Measurements from ENCODE around the gene ZBTB44. TPM values are rescaled to one million over a fixed set of nuclear protein-coding genes. Genes with fewer than 3 reads are reported as not detected.

Gene ZBTB44
- total RNA-seq, 1 experiment from 2014 or later: 27.5 TPM

DNA sequence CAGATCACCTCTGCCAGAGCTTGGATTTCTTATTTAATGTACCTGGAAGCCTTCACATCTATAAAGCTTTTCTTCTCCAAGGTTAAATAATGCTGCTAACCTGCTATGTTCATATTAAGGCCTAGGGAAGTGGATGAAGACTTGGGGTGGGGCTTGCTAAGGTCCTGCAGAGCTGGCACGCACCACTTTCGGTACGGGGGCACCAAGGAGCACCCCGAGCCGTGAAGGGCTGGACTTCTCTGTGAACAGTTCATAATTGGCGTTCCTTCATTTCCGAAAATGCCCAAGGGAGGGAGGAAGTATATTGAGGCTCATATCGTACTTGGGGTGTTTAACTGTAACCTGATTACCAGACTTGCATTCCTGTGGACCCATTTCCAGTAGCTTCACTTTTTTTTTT lies 95.6 kb downstream of the ZBTB44 start:
- Histone ChIP-seq H3K4me2 (ENCODE audit: low read length) (no peak overlapping the region), H2AFZ (ENCODE audit: low read length) (no peak overlapping the region), H3K4me1 (ENCODE audit: insufficient read depth, low read length) (no peaks in the 10 kb centered on the region), H3K9me3 (ENCODE audit: low read length) (no peaks in the 10 kb centered on the region), H3K9me2 (replicated peaks; ENCODE audit: low read length) (no peaks in the 10 kb centered on the region), H3K9ac (ENCODE audit: low read length) (no peak overlapping the region), H3K36me3 (ENCODE audit: low read depth, low read length) (no peaks in the 10 kb centered on the region), H3K27ac (ENCODE audit: low read length) (no peak overlapping the region), H3K79me2 (ENCODE audit: low read length) (no peaks in the 10 kb centered on the region), H3K27me3 (ENCODE audit: low read length) (no peaks in the 10 kb centered on the region), H3K4me3 (ENCODE audit: low read length) (no peak overlapping the region), H3F3A (ENCODE audit: low read length, unreplicated experiment) (no peaks in the 10 kb centered on the region), H4K20me1 (ENCODE audit: low read length) (no peaks in the 10 kb centered on the region)
- ChIA-PET CTCF (no interaction called here), POLR2A (ENCODE audit: unreplicated experiment) (no interaction called here)
- ATAC-seq (no peak), DNase-seq (no peak)
- no TSS peak for BruUV-seq (replicated peaks)
- intact Hi-C loops (cut with micrococcal nuclease): loop anchor here (10.0 kb wide), 1 partner anchor 96 kb away; the partner anchor contains the start of gene ZBTB44
- TF ChIP-seq EZH2 (IDR thresholded peaks at IDR 0.05; ENCODE audit: low read length, unreplicated experiment) (no peak), CTCF (conservative IDR thresholded peaks at IDR 0.05; ENCODE audit: low read depth, low read length) (no peak), EZH2phosphoT487 (IDR thresholded peaks at IDR 0.05; ENCODE audit: borderline replicate concordance, low read length) (no peak)

DNA sequence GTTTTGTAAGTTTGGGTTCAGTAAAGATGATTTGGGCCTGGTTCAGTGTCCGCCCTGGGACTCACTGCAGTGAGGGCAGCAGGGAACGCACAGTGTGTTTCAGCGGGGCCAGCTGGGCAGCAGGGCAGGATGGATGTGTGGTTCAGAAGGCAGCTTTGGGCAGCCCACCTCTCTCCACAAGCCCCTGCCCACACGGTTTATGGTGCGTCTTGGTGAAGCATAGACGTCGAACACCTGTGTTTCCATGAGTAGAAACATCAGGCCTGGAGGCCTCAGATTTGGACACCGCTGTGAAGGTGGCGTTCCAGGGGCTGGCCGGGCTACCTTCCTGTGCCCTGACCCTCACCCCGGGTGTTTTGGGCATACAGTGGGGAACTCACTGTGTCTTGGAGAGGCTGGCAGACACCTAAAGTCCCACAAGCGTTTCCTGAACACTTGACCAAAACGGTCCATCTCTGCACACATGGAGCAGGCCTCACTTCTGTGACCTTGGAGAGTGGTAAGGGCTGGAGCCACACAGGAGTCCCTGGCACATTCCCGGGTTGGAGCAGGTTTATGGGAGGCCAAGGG lies 96.1 kb downstream of the ZBTB44 start:
- no peak overlapping the region for H3K4me3 ChIP-seq (ENCODE audit: low read length)
- CTCF ChIA-PET: interaction anchor here (0.7 kb wide), 1 partner anchor 189 kb away, joined by 3 read pairs; no protein-coding TSS in a partner anchor
- intact Hi-C loops (cut with micrococcal nuclease): loop anchor here (10.0 kb wide), 1 partner anchor 96 kb away; the partner anchor contains the start of gene ZBTB44
- BruUV-seq (replicated peaks): no TSS peak
- H3K9me3 ChIP-seq (ENCODE audit: low read length): no peaks in the 10 kb centered on the region
- H4K20me1 ChIP-seq (ENCODE audit: low read length): no peaks in the 10 kb centered on the region
- POLR2A ChIA-PET (ENCODE audit: unreplicated experiment): no interaction called here
- no peak overlapping the region for H2AFZ ChIP-seq (ENCODE audit: low read length)
- no peak overlapping the region for H3K9ac ChIP-seq (ENCODE audit: low read length)
- TF ChIP-seq CTCF (conservative IDR thresholded peaks at IDR 0.05; ENCODE audit: low read depth, low read length) (no peak), EZH2phosphoT487 (IDR thresholded peaks at IDR 0.05; ENCODE audit: borderline replicate concordance, low read length) (no peak), EZH2 (IDR thresholded peaks at IDR 0.05; ENCODE audit: low read length, unreplicated experiment) (no peak)
- no peak overlapping the region for H3K4me2 ChIP-seq (ENCODE audit: low read length)
- ATAC-seq (no peak), DNase-seq (no peak)
- no peaks in the 10 kb centered on the region for H3F3A ChIP-seq (ENCODE audit: low read length, unreplicated experiment)
- H3K36me3 ChIP-seq (ENCODE audit: low read depth, low read length): no peaks in the 10 kb centered on the region
- H3K27me3 ChIP-seq (ENCODE audit: low read length): no peaks in the 10 kb centered on the region
- no peak overlapping the region for H3K27ac ChIP-seq (ENCODE audit: low read length)
- H3K4me1 ChIP-seq (ENCODE audit: insufficient read depth, low read length): no peaks in the 10 kb centered on the region
- H3K79me2 ChIP-seq (ENCODE audit: low read length): no peaks in the 10 kb centered on the region
- H3K9me2 ChIP-seq (replicated peaks; ENCODE audit: low read length): no peaks in the 10 kb centered on the region

Data from PC-3 (cell line).